ENCODE data around the gene CCDC34. TPM values are rescaled to one million over a fixed set of nuclear protein-coding genes. Genes with fewer than 3 reads are reported as not detected.

Gene CCDC34
- polyA plus RNA-seq, 1 donor from 2014 or later = 13.3 TPM

DNA sequence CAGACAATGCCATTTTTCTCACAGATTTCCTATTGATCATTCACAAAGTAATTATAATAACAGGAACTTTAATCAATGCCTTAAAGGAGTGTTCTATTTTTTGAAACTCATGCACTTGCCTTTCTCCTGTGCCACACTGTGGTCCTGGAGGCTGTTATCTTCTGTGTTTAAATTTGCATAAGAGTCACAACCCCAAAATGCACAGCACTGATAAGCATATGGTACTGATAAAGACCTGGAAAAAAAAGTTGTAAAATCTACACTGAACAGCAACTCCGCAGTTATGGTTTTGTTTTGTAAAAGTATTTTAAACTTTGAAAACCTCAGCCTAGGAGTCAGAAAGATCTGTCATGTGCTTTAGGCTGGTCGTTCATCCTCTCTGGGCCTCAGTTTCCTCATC, 9.1 kb upstream of the CCDC34 start:
- Histone ChIP-seq H3K27ac (ENCODE audit: low read length) (no peak overlapping the region), H3K27me3 (ENCODE audit: insufficient read depth, low read depth, low read length) (no peaks in the 10 kb centered on the region), H3K79me2 (replicated peaks; ENCODE audit: insufficient read depth, low read length) (no peaks in the 10 kb centered on the region), H3K9me2 (ENCODE audit: insufficient read depth, low read length) (no peaks in the 10 kb centered on the region), H3K36me3 (ENCODE audit: insufficient read depth, low read length) (no peaks in the 10 kb centered on the region), H2AFZ (ENCODE audit: low read depth, low read length) (no peak overlapping the region), H3K9me3 (ENCODE audit: low read length) (no peaks in the 10 kb centered on the region), H3K9ac (ENCODE audit: low read length) (no peak overlapping the region), H3K4me3 (ENCODE audit: low read length) (no peak overlapping the region), H3K4me2 (ENCODE audit: low read length) (no peak overlapping the region), H3F3A (ENCODE audit: insufficient read depth, low read length, poor library complexity, severe bottlenecking) (no peaks in the 10 kb centered on the region), H4K20me1 (ENCODE audit: insufficient read depth) (no peaks in the 10 kb centered on the region)
- TF ChIP-seq SMC3 (conservative IDR thresholded peaks at IDR 0.05; ENCODE audit: poor library complexity) (no peak), POLR2AphosphoS5 (IDR thresholded peaks at IDR 0.05) (no peak), MXI1 (conservative IDR thresholded peaks at IDR 0.05; ENCODE audit: poor library complexity, severe bottlenecking) (no peak), TAF1 (IDR thresholded peaks at IDR 0.05; ENCODE audit: low read depth) (no peak), EP300 (conservative IDR thresholded peaks at IDR 0.05; ENCODE audit: poor library complexity, severe bottlenecking) (no peak)

DNA sequence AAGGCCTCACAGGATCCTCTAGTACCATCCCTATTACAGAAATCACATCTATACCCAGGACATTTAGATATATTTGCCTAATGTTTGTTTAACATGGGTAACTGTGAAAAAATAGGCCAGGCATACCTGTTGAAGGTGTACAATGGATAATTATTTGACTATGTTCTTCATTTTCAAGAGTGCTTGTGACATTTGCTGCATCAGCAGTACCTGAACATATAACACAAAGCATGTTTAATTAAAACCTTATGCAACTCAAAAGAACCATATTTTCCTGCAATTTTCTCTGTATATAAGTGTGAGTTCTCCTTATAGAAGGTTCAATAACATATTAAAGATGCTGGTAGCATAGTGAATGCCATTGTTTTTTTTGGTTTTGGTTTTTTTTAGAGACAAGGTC, 8.5 kb upstream of the CCDC34 start:
- Histone ChIP-seq H3K27ac (ENCODE audit: low read length) (no peak overlapping the region), H2AFZ (ENCODE audit: low read depth, low read length) (no peak overlapping the region), H3K36me3 (ENCODE audit: insufficient read depth, low read length) (no peaks in the 10 kb centered on the region), H3K9me2 (ENCODE audit: insufficient read depth, low read length) (no peaks in the 10 kb centered on the region), H3K9ac (ENCODE audit: low read length) (no peak overlapping the region), H3K4me2 (ENCODE audit: low read length) (no peak overlapping the region), H4K20me1 (ENCODE audit: insufficient read depth) (no peaks in the 10 kb centered on the region), H3K79me2 (replicated peaks; ENCODE audit: insufficient read depth, low read length) (no peaks in the 10 kb centered on the region), H3F3A (ENCODE audit: insufficient read depth, low read length, poor library complexity, severe bottlenecking) (no peaks in the 10 kb centered on the region), H3K9me3 (ENCODE audit: low read length) (no peaks in the 10 kb centered on the region), H3K27me3 (ENCODE audit: insufficient read depth, low read depth, low read length) (no peaks in the 10 kb centered on the region), H3K4me3 (ENCODE audit: low read length) (no peak overlapping the region)
- TF ChIP-seq, protein P1, sequence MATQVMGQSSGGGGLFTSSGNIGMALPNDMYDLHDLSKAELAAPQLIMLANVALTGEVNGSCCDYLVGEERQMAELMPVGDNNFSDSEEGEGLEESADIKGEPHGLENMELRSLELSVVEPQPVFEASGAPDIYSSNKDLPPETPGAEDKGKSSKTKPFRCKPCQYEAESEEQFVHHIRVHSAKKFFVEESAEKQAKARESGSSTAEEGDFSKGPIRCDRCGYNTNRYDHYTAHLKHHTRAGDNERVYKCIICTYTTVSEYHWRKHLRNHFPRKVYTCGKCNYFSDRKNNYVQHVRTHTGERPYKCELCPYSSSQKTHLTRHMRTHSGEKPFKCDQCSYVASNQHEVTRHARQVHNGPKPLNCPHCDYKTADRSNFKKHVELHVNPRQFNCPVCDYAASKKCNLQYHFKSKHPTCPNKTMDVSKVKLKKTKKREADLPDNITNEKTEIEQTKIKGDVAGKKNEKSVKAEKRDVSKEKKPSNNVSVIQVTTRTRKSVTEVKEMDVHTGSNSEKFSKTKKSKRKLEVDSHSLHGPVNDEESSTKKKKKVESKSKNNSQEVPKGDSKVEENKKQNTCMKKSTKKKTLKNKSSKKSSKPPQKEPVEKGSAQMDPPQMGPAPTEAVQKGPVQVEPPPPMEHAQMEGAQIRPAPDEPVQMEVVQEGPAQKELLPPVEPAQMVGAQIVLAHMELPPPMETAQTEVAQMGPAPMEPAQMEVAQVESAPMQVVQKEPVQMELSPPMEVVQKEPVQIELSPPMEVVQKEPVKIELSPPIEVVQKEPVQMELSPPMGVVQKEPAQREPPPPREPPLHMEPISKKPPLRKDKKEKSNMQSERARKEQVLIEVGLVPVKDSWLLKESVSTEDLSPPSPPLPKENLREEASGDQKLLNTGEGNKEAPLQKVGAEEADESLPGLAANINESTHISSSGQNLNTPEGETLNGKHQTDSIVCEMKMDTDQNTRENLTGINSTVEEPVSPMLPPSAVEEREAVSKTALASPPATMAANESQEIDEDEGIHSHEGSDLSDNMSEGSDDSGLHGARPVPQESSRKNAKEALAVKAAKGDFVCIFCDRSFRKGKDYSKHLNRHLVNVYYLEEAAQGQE (IDR thresholded peaks at IDR 0.05; ENCODE audit: borderline replicate concordance) = no peak
- TF ChIP-seq SMC3 (conservative IDR thresholded peaks at IDR 0.05; ENCODE audit: poor library complexity) = no peak
- TF ChIP-seq TAF1 (IDR thresholded peaks at IDR 0.05; ENCODE audit: low read depth) = no peak
- no peak for TF ChIP-seq EZH2 (IDR thresholded peaks at IDR 0.05; ENCODE audit: borderline replicate concordance, insufficient read depth, low read length, poor library complexity, severe bottlenecking)
- no peak for TF ChIP-seq EP300 (conservative IDR thresholded peaks at IDR 0.05; ENCODE audit: poor library complexity, severe bottlenecking)
- no peak for TF ChIP-seq POLR2AphosphoS5 (IDR thresholded peaks at IDR 0.05)
- TF ChIP-seq, protein P2, sequence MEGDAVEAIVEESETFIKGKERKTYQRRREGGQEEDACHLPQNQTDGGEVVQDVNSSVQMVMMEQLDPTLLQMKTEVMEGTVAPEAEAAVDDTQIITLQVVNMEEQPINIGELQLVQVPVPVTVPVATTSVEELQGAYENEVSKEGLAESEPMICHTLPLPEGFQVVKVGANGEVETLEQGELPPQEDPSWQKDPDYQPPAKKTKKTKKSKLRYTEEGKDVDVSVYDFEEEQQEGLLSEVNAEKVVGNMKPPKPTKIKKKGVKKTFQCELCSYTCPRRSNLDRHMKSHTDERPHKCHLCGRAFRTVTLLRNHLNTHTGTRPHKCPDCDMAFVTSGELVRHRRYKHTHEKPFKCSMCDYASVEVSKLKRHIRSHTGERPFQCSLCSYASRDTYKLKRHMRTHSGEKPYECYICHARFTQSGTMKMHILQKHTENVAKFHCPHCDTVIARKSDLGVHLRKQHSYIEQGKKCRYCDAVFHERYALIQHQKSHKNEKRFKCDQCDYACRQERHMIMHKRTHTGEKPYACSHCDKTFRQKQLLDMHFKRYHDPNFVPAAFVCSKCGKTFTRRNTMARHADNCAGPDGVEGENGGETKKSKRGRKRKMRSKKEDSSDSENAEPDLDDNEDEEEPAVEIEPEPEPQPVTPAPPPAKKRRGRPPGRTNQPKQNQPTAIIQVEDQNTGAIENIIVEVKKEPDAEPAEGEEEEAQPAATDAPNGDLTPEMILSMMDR (IDR thresholded peaks at IDR 0.05; ENCODE audit: poor library complexity, severe bottlenecking) = no peak
- TF ChIP-seq MXI1 (conservative IDR thresholded peaks at IDR 0.05; ENCODE audit: poor library complexity, severe bottlenecking) = no peak
- no peak for TF ChIP-seq RAD21 (conservative IDR thresholded peaks at IDR 0.05)

All from neural cell (in vitro differentiated cells).